OCI-LY7 (cell line): Measurements from ENCODE around the gene GK2. TPM values are rescaled to one million over a fixed set of nuclear protein-coding genes. Genes with fewer than 3 reads are reported as not detected.

Experiments used
- BruUV-seq: library from RNA; stranded (reverse); fragments of 400-500 nt; replicated peaks from 2 replicates; lab custom pipeline; 2021; lab: Mats Ljungman, UMichigan
- CTCF ChIA-PET: fragments of 300-600 bp; sonication (Branson Sonifier 250); formaldehyde crosslinking; loops from one replicate; lab custom pipeline; 2022; ENCODE audit warnings: antibody characterized with exemption; ENCODE audit not compliant: unreplicated experiment; lab: Charles Lee
- POLR2A ChIA-PET: fragments of 300-600 bp; sonication (Branson Sonifier 250); formaldehyde crosslinking; loops from one replicate; lab custom pipeline; 2022; ENCODE audit warnings: antibody characterized with exemption; lab: Charles Lee
- DNase-seq: peaks from one replicate; pipeline ENCODE4 v3.0.0-alpha.2; 2015; ENCODE audit warnings: low spot score
- H2AFZ ChIP-seq: fragments of 200-600 bp; sonication (generic), shearing (Covaris generic); 2 replicates; pipeline ENCODE4 v1.6.1; 2014; ENCODE audit warnings: mild to moderate bottlenecking, antibody characterized with exemption, low read length, moderate library complexity
- H3K27ac ChIP-seq: fragments of 200-600 bp; sonication (generic); 2 replicates; pipeline ENCODE4 v1.5.1; 2014; ENCODE audit warnings: mixed run types, low read depth, mild to moderate bottlenecking, moderate library complexity, low read length, inconsistent platforms; ENCODE audit not compliant: poor library complexity, severe bottlenecking
- H3K36me3 ChIP-seq: fragments of 200-600 bp; sonication (generic); 2 replicates; pipeline ENCODE4 v1.6.1; 2014; ENCODE audit warnings: mild to moderate bottlenecking, antibody characterized with exemption, low read length, moderate library complexity, mixed read lengths; ENCODE audit not compliant: insufficient read depth
- H3K4me1 ChIP-seq: fragments of 200-600 bp; sonication (generic); 2 replicates; pipeline ENCODE4 v1.5.1; 2014; ENCODE audit warnings: mild to moderate bottlenecking, low read length; ENCODE audit not compliant: insufficient read depth, poor library complexity, severe bottlenecking
- H3K4me2 ChIP-seq: fragments of 200-600 bp; sonication (generic); 2 replicates; pipeline ENCODE4 v1.6.1; 2014; ENCODE audit warnings: mild to moderate bottlenecking, low read length
- H3K4me3 ChIP-seq: fragments of 200-600 bp; sonication (generic); 2 replicates; pipeline ENCODE4 v1.5.1; 2014; ENCODE audit warnings: mild to moderate bottlenecking, low read depth, low read length; ENCODE audit not compliant: poor library complexity, severe bottlenecking
- H3K79me2 ChIP-seq: fragments of 200-600 bp; sonication (generic); 2 replicates; pipeline ENCODE4 v1.6.1; 2016; ENCODE audit warnings: low read depth, mild to moderate bottlenecking, low read length, moderate library complexity, mixed read lengths; ENCODE audit not compliant: insufficient read depth
- H3K9me2 ChIP-seq: fragments of 200-600 bp; sonication (generic); 2 replicates; pipeline ENCODE4 v1.6.1; 2016; ENCODE audit warnings: mild to moderate bottlenecking, low read length, mixed read lengths; ENCODE audit not compliant: insufficient read depth
- H3K9me3 ChIP-seq: fragments of 200-600 bp; sonication (generic); 2 replicates; pipeline ENCODE4 v1.6.1; 2014; ENCODE audit warnings: mild to moderate bottlenecking, mixed run types, low read length, mixed read lengths
- H4K20me1 ChIP-seq: fragments of 200-600 bp; sonication (generic); 2 replicates; pipeline ENCODE4 v1.6.1; 2014; ENCODE audit warnings: mild to moderate bottlenecking, antibody characterized with exemption, low read length, moderate library complexity, mixed read lengths; ENCODE audit not compliant: insufficient read depth
- CTCF ChIP-seq: fragments of 200-600 bp; sonication (generic); conservative IDR thresholded peaks from 2 replicates; pipeline ENCODE4 v1.5.1; 2014; ENCODE audit warnings: mild to moderate bottlenecking, antibody characterized with exemption, low read length, moderate library complexity, mixed read lengths
- EZH2phosphoT487 ChIP-seq: fragments of 200-600 bp; sonication (generic); IDR thresholded peaks from 2 replicates; pipeline ENCODE4 v1.6.1; 2018; ENCODE audit warnings: low read depth, borderline replicate concordance, mild to moderate bottlenecking, mixed run types, antibody characterized with exemption, low read length, moderate library complexity, mixed read lengths
- intact Hi-C: fragments of 100-400 bp; cut with micrococcal nuclease; formaldehyde crosslinking; loops from one replicate; pipeline ENCODE4 v1.10.0; 2022; ENCODE audit not compliant: unreplicated experiment
- total RNA-seq, 2 experiments: library from RNA; depleted of rRNA in 1 of 2; stranded (reverse); fragments of >200 nt in 1 of 2; shearing (Covaris generic) in 1 of 2; gene quantifications; 2 replicates each; pipeline ENCODE4 v1.2.3, GENCODE V29; 2014 to 2022

GK2 gene
- total RNA-seq, 2 experiments from 2014 or later, result not detected

- H3K4me1 ChIP-seq, result no peaks in the 10 kb centered on the region
- DNase-seq, result no peak
- no peak overlapping the region for H3K4me3 ChIP-seq
- TF ChIP-seq EZH2phosphoT487 (no peak), CTCF (no peak)
- no peaks in the 10 kb centered on the region for H3K9me2 ChIP-seq
- CTCF ChIA-PET, result no interaction called here
- no peaks in the 10 kb centered on the region for H3K36me3 ChIP-seq
- POLR2A ChIA-PET, result no interaction called here
- no peaks in the 10 kb centered on the region for H3K79me2 ChIP-seq
- no peak overlapping the region for H3K27ac ChIP-seq
- no TSS peak for BruUV-seq
- H3K4me2 ChIP-seq, result no peak overlapping the region
- H3K9me3 ChIP-seq, result no peaks in the 10 kb centered on the region
- intact Hi-C loops, result no loop called here
- no peaks in the 10 kb centered on the region for H4K20me1 ChIP-seq
- no peak overlapping the region for H2AFZ ChIP-seq
Observed at GRCh38 chr4:79421483-79421882, 13.5 kb upstream of the GK2 start.

GRCh38 chr4:79413886-79414285 lies 5.9 kb upstream of the GK2 start:
- no peaks in the 10 kb centered on the region for H3K79me2 ChIP-seq
- no peaks in the 10 kb centered on the region for H3K9me3 ChIP-seq
- no peak for TF ChIP-seq CTCF
- TF ChIP-seq EZH2phosphoT487, result no peak
- H3K4me2 ChIP-seq, result no peak overlapping the region
- DNase-seq, result no peak
- no peaks in the 10 kb centered on the region for H3K4me1 ChIP-seq
- POLR2A ChIA-PET, result interaction anchor here (0.6 kb wide), 1 partner anchor 1226 kb away, joined by 3 read pairs; no protein-coding TSS in a partner anchor
- H2AFZ ChIP-seq, result no peak overlapping the region
- H4K20me1 ChIP-seq, result no peaks in the 10 kb centered on the region
- intact Hi-C loops, result no loop called here
- no peak overlapping the region for H3K4me3 ChIP-seq
- H3K9me2 ChIP-seq, result no peaks in the 10 kb centered on the region
- H3K36me3 ChIP-seq, result no peaks in the 10 kb centered on the region
- CTCF ChIA-PET, result no interaction called here
- no peak overlapping the region for H3K27ac ChIP-seq
- BruUV-seq, result no TSS peak

GRCh38 chr4:79413032-79413885 lies 5.2 kb upstream of the GK2 start:
- DNase-seq, result no peak
- intact Hi-C loops, result no loop called here
- no peaks in the 10 kb centered on the region for H3K36me3 ChIP-seq
- H3K27ac ChIP-seq, result no peak overlapping the region
- POLR2A ChIA-PET, result interaction anchor here (0.6 to 1.0 kb wide), 2 partner anchors 10 to 1225 kb away, joined by 3 read pairs; no protein-coding TSS in a partner anchor
- no peak overlapping the region for H3K4me3 ChIP-seq
- no TSS peak for BruUV-seq
- TF ChIP-seq EZH2phosphoT487 (no peak), CTCF (no peak)
- no peaks in the 10 kb centered on the region for H3K79me2 ChIP-seq
- no peak overlapping the region for H3K4me2 ChIP-seq
- no peak overlapping the region for H2AFZ ChIP-seq
- H4K20me1 ChIP-seq, result no peaks in the 10 kb centered on the region
- H3K4me1 ChIP-seq, result no peaks in the 10 kb centered on the region
- no peaks in the 10 kb centered on the region for H3K9me3 ChIP-seq
- no peaks in the 10 kb centered on the region for H3K9me2 ChIP-seq
- CTCF ChIA-PET, result no interaction called here
